ENCODE data around the gene NAA35.

The NAA35 gene

DNA sequence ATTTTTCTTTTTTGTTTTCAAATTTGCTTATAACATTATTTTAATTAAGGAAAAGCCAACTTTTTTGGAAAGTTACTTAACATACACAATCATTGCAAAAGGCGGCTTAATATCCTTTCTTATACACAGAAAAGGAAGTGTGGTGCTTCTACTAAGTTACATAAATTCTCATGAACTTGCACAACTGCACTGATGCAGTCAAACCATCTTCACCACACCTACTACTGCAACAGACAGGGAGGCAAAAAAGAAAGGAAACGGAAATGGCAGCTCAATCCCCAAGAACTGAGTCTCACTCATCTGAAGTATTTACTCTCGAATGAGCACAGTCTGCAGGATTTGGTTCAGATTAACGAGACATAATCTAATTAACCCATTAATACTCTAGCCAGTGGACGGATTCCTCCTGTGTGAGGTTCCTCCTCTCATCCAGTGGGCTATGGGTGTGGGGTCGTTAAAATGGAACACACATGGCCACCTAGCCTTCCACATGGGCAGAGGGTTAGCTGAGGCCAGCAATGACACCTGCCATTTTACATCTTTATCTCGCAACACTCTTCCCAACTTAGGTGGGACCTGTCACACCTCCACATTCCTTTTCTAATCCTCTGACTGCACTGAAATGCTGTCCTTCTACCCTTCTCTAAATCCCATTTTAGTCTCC, 128.4 kb downstream of the NAA35 start:
- DNase-seq, result no peak

Data from activated T-cell treated with anti-CD3 and anti-CD28 coated beads for 4 hours (primary cell).